ENCODE results near the gene RGL1.
"Not testable (repeated sequence)": the region's sequence is repeated elsewhere in the genome, so short reads cannot be mapped to it uniquely, and the experiment has no call there.

DNA sequence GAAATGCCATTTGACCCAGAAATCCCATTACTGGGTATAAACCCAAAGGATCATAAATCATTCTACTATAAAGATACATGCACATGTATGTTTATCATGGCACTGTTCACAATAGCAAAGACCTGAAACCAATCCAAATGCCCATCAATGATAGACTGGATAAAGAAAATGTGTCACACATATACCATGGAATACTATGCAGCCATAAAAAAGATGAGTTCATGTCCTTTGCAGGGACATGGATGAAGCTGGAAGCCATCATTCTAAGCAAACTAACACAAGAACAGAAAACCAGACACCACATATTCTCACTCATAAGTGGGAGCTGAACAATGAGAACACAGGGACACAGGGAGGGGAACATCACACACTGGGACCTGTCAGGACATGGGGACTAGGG, 42.1 kb upstream of the RGL1 start:
- TF ChIP-seq, protein P1, sequence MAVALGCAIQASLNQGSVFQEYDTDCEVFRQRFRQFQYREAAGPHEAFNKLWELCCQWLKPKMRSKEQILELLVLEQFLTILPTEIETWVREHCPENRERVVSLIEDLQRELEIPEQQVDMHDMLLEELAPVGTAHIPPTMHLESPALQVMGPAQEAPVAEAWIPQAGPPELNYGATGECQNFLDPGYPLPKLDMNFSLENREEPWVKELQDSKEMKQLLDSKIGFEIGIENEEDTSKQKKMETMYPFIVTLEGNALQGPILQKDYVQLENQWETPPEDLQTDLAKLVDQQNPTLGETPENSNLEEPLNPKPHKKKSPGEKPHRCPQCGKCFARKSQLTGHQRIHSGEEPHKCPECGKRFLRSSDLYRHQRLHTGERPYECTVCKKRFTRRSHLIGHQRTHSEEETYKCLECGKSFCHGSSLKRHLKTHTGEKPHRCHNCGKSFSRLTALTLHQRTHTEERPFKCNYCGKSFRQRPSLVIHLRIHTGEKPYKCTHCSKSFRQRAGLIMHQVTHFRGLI (tag by site-specific recombination; IDR thresholded peaks at IDR 0.05) = not testable (repeated sequence)
- TF ChIP-seq ZNF768, GLIS2, ZEB2, ZBTB17 (tag by site-specific recombination; IDR thresholded peaks at IDR 0.05): not testable (repeated sequence)
